ENCODE measurements around the gene IGFBP5. TPM values are rescaled to one million over a fixed set of nuclear protein-coding genes. Genes with fewer than 3 reads are reported as not detected.

The IGFBP5 gene
- polyA plus RNA-seq, 3 donors = not detected

DNA sequence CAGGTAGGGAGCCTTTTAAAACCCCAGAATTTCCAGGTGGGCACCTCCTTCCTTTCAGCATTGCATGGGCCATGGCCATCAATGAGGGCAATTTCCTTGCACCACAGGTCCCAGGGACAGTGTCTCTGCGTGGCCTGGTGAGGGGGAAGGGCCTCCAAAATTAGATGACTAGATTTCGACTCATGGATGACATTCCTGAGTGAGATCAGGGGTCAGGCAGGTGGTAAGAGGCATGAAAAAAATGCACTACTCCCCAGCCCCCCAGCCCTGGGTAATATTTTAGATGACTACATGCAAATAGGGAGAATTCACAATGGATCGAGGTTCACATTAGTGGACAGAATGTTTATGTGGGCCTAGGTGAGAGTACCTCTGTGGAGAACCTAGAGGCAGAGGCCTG lies 19.0 kb upstream of the IGFBP5 start:
- no peak overlapping the region for H3K27ac Mint-ChIP-seq
- intact Hi-C loops (cut with micrococcal nuclease) = no loop called here
- peaks cover 8 to 26% (median 16%) of the 10 kb centered on the region in 3 donors for H3K27me3 Mint-ChIP-seq (ENCODE audit: low read depth in 3 of 3)
- DNase-seq = no peak
- WGBS (ENCODE audit: insufficient coverage) = no CpG with 5 or more reads among the region's 3 CpGs
- Histone ChIP-seq H3K9me3 (replicated peaks in 1 of 2; ENCODE audit: control insufficient read depth in 1 of 2, insufficient read depth in 1 of 2, low read length in 2 of 2) (peaks cover 0 to 3% of the 10 kb centered on the region in 2 donors), H3K27ac (ENCODE audit: low read depth in 1 of 2, low read length in 2 of 2) (no peak overlapping the region), H3K4me3 (replicated peaks in 1 of 3; ENCODE audit: low read depth in 2 of 3, low read length in 3 of 3) (no peak overlapping the region), H3K36me3 (replicated peaks in 1 of 2; ENCODE audit: control insufficient read depth in 1 of 2, insufficient read depth in 2 of 2, low read length in 2 of 2) (no peaks in the 10 kb centered on the region), H3K27me3 (ENCODE audit: control insufficient read depth in 2 of 2, insufficient read depth in 2 of 2, low read length in 2 of 2) (no peaks in the 10 kb centered on the region), H3K79me2 (ENCODE audit: insufficient read depth, low read length) (no peaks in the 10 kb centered on the region), H3K4me1 (ENCODE audit: control insufficient read depth in 1 of 2, insufficient read depth in 2 of 2, low read length in 2 of 2) (no peaks in the 10 kb centered on the region), H4K20me1 (ENCODE audit: insufficient read depth, low read length) (no peaks in the 10 kb centered on the region), H3K4me2 (replicated peaks; ENCODE audit: extremely low read depth, low read length, poor library complexity, severe bottlenecking) (no peak overlapping the region), H3K9ac (ENCODE audit: insufficient read depth, low read length, poor library complexity, severe bottlenecking) (no peak overlapping the region), H2AFZ (ENCODE audit: insufficient read depth, low read depth, low read length, poor library complexity, severe bottlenecking) (no peak overlapping the region)
- no peak overlapping the region for H3K4me3 Mint-ChIP-seq
- no peaks in the 10 kb centered on the region for H3K4me1 Mint-ChIP-seq
- no peaks in the 10 kb centered on the region for H3K36me3 Mint-ChIP-seq
- H3K9me3 Mint-ChIP-seq = peaks cover 0 to 4% (median 0%) of the 10 kb centered on the region in 7 donors
- TF ChIP-seq, protein P1, sequence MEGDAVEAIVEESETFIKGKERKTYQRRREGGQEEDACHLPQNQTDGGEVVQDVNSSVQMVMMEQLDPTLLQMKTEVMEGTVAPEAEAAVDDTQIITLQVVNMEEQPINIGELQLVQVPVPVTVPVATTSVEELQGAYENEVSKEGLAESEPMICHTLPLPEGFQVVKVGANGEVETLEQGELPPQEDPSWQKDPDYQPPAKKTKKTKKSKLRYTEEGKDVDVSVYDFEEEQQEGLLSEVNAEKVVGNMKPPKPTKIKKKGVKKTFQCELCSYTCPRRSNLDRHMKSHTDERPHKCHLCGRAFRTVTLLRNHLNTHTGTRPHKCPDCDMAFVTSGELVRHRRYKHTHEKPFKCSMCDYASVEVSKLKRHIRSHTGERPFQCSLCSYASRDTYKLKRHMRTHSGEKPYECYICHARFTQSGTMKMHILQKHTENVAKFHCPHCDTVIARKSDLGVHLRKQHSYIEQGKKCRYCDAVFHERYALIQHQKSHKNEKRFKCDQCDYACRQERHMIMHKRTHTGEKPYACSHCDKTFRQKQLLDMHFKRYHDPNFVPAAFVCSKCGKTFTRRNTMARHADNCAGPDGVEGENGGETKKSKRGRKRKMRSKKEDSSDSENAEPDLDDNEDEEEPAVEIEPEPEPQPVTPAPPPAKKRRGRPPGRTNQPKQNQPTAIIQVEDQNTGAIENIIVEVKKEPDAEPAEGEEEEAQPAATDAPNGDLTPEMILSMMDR (IDR thresholded peaks at IDR 0.05) = no peak

DNA sequence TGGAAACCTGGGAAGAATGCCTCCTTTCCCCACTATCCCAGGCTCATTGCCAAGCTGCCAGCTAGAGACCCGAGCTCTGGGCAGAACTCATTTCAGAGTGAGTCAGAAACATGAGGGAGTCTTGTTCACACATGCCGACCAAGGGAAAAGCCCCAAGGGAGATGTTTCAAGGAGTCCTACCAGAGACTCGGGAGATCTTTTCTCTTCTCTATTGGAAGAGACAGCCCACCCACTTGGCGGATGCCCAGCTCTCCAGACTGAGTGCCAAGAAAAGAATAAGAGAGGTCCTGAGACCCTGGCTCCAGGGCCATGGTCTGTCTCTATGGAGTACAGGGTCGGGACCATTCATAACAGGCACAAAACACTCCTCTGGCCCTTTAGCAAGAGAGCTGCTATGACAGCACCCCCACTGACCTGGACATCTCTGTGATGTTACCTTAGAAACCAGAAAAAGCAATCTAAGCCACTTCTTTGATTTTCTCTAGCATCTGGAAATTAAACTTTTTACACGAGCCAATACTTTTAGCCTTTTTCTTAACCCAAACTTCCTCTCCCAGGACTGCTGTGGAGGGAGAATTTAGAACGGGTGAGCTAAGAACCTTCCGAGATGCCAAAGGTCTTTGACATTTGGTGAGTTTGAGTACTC lies 18.5 kb upstream of the IGFBP5 start:
- H3K4me1 ChIP-seq (ENCODE audit: control insufficient read depth in 1 of 2, insufficient read depth in 2 of 2, low read length in 2 of 2) = no peaks in the 10 kb centered on the region
- H2AFZ ChIP-seq (ENCODE audit: insufficient read depth, low read depth, low read length, poor library complexity, severe bottlenecking) = no peak overlapping the region
- H3K9ac ChIP-seq (ENCODE audit: insufficient read depth, low read length, poor library complexity, severe bottlenecking) = no peak overlapping the region
- Mint-ChIP-seq H3K4me1 (no peaks in the 10 kb centered on the region), H3K27ac (peak overlapping the region in 1 of 7 donors; percentile 61), H3K4me3 (no peak overlapping the region), H3K9me3 (peaks cover 0 to 4% (median 0%) of the 10 kb centered on the region in 7 donors), H3K36me3 (no peaks in the 10 kb centered on the region), H3K27me3 (ENCODE audit: low read depth in 3 of 3) (peaks cover 8 to 26% (median 15%) of the 10 kb centered on the region in 3 donors)
- TF ChIP-seq, protein P1 (IDR thresholded peaks at IDR 0.05) = no peak
- intact Hi-C loops (cut with micrococcal nuclease) = no loop called here
- no peak overlapping the region for H3K4me2 ChIP-seq (replicated peaks; ENCODE audit: extremely low read depth, low read length, poor library complexity, severe bottlenecking)
- H3K27me3 ChIP-seq (ENCODE audit: control insufficient read depth in 2 of 2, insufficient read depth in 2 of 2, low read length in 2 of 2) = no peaks in the 10 kb centered on the region
- DNase-seq = no peak
- WGBS (ENCODE audit: insufficient coverage) = 100% methylated on average over 3 of the region's 8 CpGs
- H3K36me3 ChIP-seq (replicated peaks in 1 of 2; ENCODE audit: control insufficient read depth in 1 of 2, insufficient read depth in 2 of 2, low read length in 2 of 2) = no peaks in the 10 kb centered on the region
- no peaks in the 10 kb centered on the region for H4K20me1 ChIP-seq (ENCODE audit: insufficient read depth, low read length)
- H3K27ac ChIP-seq (ENCODE audit: low read depth in 1 of 2, low read length in 2 of 2) = no peak overlapping the region
- H3K4me3 ChIP-seq (replicated peaks in 1 of 3; ENCODE audit: low read depth in 2 of 3, low read length in 3 of 3) = no peak overlapping the region
- no peaks in the 10 kb centered on the region for H3K79me2 ChIP-seq (ENCODE audit: insufficient read depth, low read length)
- peaks cover 0 to 3% of the 10 kb centered on the region in 2 donors for H3K9me3 ChIP-seq (replicated peaks in 1 of 2; ENCODE audit: control insufficient read depth in 1 of 2, insufficient read depth in 1 of 2, low read length in 2 of 2)

Measured in CD14-positive monocyte (primary cell).